ENCODE results near the gene FOXE3.

DNA sequence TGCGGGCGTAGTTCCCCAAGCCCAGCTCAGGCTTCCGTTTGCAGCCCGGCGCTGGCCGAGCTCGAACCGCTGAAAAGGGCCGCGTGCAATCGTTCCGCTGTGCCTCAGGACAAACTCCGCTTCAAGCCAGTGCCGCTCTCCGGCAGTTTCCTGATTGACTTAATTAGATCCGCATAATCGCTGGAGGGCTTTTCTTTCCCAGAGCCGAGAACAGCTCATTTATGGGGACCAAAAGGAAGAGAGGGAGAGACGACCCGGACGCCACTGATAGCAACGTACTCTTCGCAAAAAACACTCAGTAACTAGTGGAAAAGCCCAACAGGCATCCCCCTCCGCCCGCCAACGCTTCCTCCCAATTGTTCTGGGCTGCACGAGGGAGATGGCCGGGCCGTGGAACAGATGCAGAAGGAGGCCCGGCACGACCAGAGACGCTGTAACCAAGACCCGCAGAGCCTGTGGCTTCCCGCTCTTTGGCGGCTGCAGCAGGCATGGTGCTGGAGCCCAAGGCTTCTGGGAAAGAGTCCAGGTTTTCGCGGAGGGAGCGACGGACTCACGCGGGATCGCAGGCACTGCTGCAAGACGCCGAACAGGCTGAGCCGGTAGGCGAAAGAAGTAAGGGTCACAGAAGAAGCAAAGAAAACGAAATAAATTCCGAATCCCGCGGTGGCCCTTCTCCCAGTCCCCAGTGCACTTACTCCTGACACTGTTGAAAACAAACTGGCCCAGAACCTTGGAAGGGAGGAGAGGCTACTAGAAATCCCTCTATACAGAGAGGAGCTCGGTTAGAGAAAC is 18.2 kb downstream of the FOXE3 start:
- TF ChIP-seq SUZ12 (IDR thresholded peaks at IDR 0.05) (no peak), FOXM1 (IDR thresholded peaks at IDR 0.05; ENCODE audit: borderline replicate concordance) (no peak), SP1 (IDR thresholded peaks at IDR 0.05) (no peak)
